GM21423 (cell line): Measurements from ENCODE around the gene CNTN5.

ENCODE experiments used
- ATAC-seq: cut with Tn5 transposase; IDR thresholded peaks from one replicate; pipeline ENCODE4 v1.9.1; 2021; ENCODE audit warnings: mild to moderate bottlenecking, moderate library complexity; ENCODE audit not compliant: unreplicated experiment

The CNTN5 gene

GRCh38 chr11:100011697-100012096, 990.9 kb downstream of the CNTN5 start:
- no peak for ATAC-seq

GRCh38 chr11:100013011-100013410, 992.3 kb downstream of the CNTN5 start:
- no peak for ATAC-seq

GRCh38 chr11:100031973-100032372, 1011.2 kb downstream of the CNTN5 start:
- ATAC-seq = no peak

GRCh38 chr11:100061006-100061405, 1040.3 kb downstream of the CNTN5 start:
- no peak for ATAC-seq

- no peak for ATAC-seq
Measured at GRCh38 chr11:100066399-100066798, 1045.7 kb downstream of the CNTN5 start.

GRCh38 chr11:100068116-100068515, 1047.4 kb downstream of the CNTN5 start:
- ATAC-seq = no peak

- ATAC-seq = no peak
Measured at GRCh38 chr11:100072131-100072530, 1051.4 kb downstream of the CNTN5 start.

- ATAC-seq = no peak
Measured at GRCh38 chr11:100080381-100080780, 1059.6 kb downstream of the CNTN5 start.

- ATAC-seq = no peak
Measured at GRCh38 chr11:100080821-100081220, 1060.1 kb downstream of the CNTN5 start.

- no peak for ATAC-seq
Measured at GRCh38 chr11:100093698-100094097, 1072.9 kb downstream of the CNTN5 start.

- ATAC-seq = no peak
Measured at GRCh38 chr11:100094121-100094865, 1073.5 kb downstream of the CNTN5 start.

GRCh38 chr11:100095809-100096208, 1075.1 kb downstream of the CNTN5 start:
- ATAC-seq = no peak

- no peak for ATAC-seq
Measured at GRCh38 chr11:100098560-100098959, 1077.8 kb downstream of the CNTN5 start.

- no peak for ATAC-seq
Measured at GRCh38 chr11:100105255-100105981, 1084.7 kb downstream of the CNTN5 start.

GRCh38 chr11:100105982-100106358, 1085.2 kb downstream of the CNTN5 start:
- ATAC-seq = no peak

- no peak for ATAC-seq
Measured at GRCh38 chr11:100119176-100119575, 1098.4 kb downstream of the CNTN5 start.

GRCh38 chr11:100133114-100133513, 1112.4 kb downstream of the CNTN5 start:
- ATAC-seq = no peak

- ATAC-seq = no peak
Measured at GRCh38 chr11:100141201-100141600, 1120.5 kb downstream of the CNTN5 start.

GRCh38 chr11:100151944-100152343, 1131.2 kb downstream of the CNTN5 start:
- ATAC-seq = no peak

GRCh38 chr11:100152766-100153165, 1132.0 kb downstream of the CNTN5 start:
- no peak for ATAC-seq

- ATAC-seq = no peak
Measured at GRCh38 chr11:100163471-100163870, 1142.7 kb downstream of the CNTN5 start.

- no peak for ATAC-seq
Measured at GRCh38 chr11:100174881-100175280, 1154.1 kb downstream of the CNTN5 start.
